ENCODE measurements around the gene CCL25.

- no peak for TF ChIP-seq CTCF (IDR thresholded peaks at IDR 0.05)
- TF ChIP-seq EZH2 (IDR thresholded peaks at IDR 0.05) = no peak
Measured at GRCh38 chr19:8020681-8021080, 31.9 kb upstream of the CCL25 start.
